Prostate gland (tissue), 2 donors: ENCODE data around the gene CA12.

Experiments
- CTCF ChIP-seq, 4 experiments: fragments of 200-600 bp in 2 of 4; fragments of 450-650 bp in 2 of 4; sonication (generic) in 2 of 4; IDR thresholded peaks; 1 replicate in 3 of 4; 2 replicates in 1 of 4; pipeline ENCODE4 v1.5.1; 2016 to 2019; ENCODE audit warnings: antibody characterized with exemption in 4 of 4, mild to moderate bottlenecking in 2 of 4, moderate library complexity in 2 of 4
- POLR2AphosphoS5 ChIP-seq: sonication (generic); formaldehyde crosslinking; IDR thresholded peaks from one replicate; pipeline ENCODE4 v1.6.1; 2017; ENCODE audit warnings: antibody characterized with exemption

GRCh38 chr15:63430766-63431451, 49.3 kb upstream of the CA12 start:
- no peak for TF ChIP-seq POLR2AphosphoS5
- no peak for TF ChIP-seq CTCF (IDR thresholded peaks at IDR 0.05)
